ENCODE measurements around the gene SWT1.

GRCh38 chr1:185156288-185156853, 596 bp upstream of the SWT1 start:
- TF ChIP-seq POLR2AphosphoS5 (IDR thresholded peaks at IDR 0.05; ENCODE audit: low read depth, low read length): no peak
- TF ChIP-seq SIN3A (IDR thresholded peaks at IDR 0.05; ENCODE audit: borderline replicate concordance, insufficient read depth, low read length): 0 out of 2 replicates have a peak, but pooled peaks have one; percentile 58
- peak in 1 of 2 experiments; percentile 53; a peak in 1 of 4 replicates for TF ChIP-seq REST (IDR thresholded peaks at IDR 0.05; ENCODE audit: insufficient read depth in 1 of 2, low read depth in 2 of 2, low read length in 2 of 2)

Measured in PFSK-1 (cell line).